NCI-H460 (cell line): ENCODE data around the gene AHRR. TPM values are rescaled to one million over a fixed set of nuclear protein-coding genes. Genes with fewer than 3 reads are reported as not detected.
A peak's percentile ranks its signal among the peaks of the same experiment; 100 is the strongest.

Experiments
- DNase-seq: peaks from one replicate; pipeline ENCODE4 v3.0.0-alpha.2; 2016; ENCODE audit warnings: low read depth; ENCODE audit errors: extremely low read depth
- total RNA-seq: library from RNA; depleted of rRNA; stranded (reverse); fragments of >200 nt; shearing (Covaris generic); gene quantifications from 2 replicates; pipeline ENCODE4 v1.2.3, GENCODE V29; 2014

Gene AHRR
- total RNA-seq, 1 experiment from 2014 or later = 3.7 TPM

DNA sequence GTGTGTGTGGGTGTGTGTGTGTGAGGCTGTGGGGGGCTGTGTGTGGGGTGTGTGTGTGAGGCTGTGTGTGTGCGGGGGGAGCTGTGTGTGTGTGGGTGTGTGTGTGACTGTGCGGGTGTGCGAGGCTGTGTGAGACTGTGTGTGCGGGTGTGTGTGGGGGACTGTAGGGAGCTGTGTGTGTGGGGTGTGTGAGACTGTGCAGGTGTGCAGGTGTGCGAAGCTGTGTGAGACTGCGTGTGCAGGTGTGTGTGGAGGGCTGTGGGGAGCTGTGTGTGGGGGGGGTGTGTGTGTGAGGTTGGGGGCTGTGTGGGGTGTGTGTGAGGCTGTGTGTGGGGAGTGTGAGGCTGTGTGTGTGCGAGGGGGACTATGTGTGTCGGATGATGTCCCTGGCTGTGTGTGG lies 23.2 kb downstream of the AHRR start:
- no peak for DNase-seq

DNA sequence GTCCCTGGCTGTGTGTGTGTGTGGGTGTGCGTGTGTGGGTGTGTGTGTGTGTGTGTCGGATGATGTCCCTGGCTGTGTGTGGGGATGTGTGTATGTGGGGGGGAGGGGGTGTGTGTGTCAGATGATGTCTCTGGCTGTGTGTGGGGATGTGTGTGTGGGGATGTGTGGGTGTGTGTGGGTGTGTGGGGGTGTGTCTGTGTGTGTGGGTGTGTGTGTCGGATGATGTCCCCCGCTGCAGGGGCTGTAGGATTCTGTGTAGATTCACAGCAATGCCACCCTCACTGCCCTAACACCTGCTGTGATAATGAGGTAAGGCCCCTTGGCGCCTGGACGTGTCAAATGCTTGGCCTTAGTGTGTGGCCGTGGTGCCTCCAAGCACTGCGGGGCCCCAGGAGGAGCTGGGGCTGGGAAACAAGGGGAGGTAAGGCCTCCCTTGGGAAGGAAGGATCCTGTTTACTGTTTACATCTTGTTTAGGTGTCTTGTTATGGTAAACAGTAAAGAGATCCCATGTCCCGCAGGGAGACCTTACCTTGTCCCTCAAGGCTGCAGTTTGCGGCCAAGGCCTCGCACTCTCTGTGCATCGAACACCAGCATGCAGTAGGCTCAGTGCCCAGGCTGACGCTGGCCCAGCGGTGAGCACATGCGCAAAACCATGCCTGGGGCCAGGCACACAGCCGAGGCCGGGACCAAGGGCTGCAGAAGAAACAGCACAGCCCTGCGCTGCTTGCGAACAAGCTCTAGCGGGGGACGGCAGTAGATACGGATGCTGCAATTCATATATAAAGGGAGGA lies 24.1 kb downstream of the AHRR start:
- DNase-seq = no peak

DNA sequence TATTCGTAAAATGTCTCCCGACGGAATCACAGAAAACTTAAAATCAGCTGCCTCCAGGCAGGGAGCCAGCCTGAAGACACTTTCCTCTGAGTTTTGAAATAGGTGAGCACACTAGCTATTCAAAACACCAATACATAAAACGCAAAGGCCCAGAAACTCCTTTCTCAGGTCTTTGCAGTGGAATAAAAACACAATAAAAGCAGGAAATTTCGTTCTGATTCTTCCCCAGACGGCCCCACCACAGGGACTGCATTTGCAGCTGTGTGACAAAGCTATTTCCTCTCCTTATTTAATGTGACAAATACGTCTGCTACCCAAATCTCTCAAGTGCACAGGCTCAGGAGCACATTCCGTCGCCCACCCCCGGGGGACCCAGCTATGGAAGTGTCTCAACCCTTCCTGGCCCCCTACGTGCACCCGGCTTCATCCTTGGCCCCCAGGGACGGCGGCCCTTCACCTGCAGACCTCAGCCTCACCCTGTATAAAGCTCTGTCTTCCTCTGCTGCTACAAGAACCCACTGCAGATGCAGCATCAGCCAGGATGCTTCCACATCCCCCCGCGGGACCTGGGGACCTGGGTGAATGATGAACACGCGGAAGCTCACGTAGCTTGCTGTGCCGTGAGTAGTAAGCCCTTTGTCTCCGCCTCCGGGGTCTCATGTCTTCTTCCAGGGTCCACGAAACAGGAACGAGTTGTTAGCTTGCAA lies 24.9 kb downstream of the AHRR start:
- no peak for DNase-seq

- no peak for DNase-seq
These were observed 26.3 kb downstream of the AHRR start for GRCh38 chr5:347712-348284.

DNA sequence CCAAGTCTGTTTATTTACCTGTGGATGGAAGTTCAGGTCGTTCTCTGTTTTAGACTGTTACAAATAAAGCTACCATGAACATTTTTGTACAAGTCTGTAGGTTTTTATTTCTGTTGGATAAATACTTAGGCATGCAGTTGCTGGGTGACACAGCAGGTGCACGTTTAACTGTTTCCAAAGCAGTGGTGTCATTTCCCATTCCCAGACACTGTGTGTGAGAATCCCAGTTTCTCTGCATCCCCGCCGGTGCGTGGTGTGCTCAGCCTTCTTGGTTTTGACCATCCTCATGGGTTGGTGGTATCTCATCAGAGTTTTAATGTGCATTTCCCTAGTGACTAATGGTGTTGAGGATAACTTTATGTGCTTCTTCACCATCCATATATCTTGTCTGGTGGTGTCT lies 27.2 kb downstream of the AHRR start:
- no peak for DNase-seq

DNA sequence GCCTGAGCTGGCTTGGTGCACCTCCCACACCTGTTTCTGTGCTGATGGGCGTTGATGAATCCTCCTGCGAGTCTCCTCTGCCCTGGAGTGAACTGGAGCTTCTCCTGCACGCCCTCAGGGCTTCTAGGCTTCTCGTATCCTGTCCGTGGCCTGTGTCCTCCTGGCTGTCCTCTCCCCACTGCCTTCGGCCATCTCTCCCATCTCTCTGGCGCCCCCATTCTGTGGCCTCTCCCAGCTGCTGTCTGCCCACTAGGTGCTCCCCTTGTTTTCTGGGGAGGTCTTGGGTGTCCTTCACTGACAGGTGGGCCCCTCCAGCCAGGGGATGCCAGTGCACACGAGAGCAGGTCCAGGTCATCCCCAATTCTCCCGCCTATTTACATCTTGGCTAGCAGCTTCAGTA lies 28.8 kb downstream of the AHRR start:
- DNase-seq = peak; percentile 12

DNA sequence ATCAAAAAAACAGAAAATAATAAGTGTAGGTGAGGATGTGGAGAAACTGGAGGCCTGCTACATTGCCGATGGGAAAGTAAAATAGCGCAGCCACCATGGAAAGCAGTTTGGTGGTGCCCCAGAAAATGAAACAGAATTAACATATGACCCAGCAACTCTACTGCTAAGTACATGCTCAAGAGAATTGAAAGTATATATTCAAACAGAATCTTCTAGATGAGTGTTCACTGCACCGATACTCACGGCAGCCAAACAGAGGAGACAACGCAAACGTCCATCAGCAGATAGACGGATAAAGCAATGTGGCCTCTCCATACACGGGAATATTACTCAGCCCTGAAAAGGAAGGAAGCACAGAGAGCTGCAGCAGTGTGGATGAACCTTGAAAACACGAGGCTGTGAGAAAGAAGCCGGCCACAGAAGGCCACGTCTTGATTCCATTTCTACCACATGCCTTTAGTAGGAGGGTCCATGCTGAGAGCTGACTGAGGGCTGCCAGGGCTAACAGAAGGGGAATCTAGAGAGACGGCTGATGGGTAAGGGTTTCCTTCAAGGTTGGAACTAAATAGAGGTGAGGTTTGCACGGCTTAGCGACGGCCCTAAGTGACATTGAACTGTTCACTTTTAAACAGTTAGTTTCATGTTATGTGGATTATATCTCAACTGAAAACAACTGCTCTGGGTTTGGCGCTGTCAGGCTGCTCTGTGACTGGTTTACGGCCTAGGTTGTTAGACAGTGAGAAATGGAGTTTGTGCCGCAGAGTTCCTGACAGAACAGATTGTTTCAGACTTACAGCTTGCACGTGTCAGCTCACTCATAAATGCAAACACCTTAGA lies 29.8 kb downstream of the AHRR start:
- no peak for DNase-seq

GRCh38 chr5:351921-352245 lies 30.4 kb downstream of the AHRR start:
- no peak for DNase-seq

GRCh38 chr5:352639-353611 lies 31.4 kb downstream of the AHRR start:
- no peak for DNase-seq

DNA sequence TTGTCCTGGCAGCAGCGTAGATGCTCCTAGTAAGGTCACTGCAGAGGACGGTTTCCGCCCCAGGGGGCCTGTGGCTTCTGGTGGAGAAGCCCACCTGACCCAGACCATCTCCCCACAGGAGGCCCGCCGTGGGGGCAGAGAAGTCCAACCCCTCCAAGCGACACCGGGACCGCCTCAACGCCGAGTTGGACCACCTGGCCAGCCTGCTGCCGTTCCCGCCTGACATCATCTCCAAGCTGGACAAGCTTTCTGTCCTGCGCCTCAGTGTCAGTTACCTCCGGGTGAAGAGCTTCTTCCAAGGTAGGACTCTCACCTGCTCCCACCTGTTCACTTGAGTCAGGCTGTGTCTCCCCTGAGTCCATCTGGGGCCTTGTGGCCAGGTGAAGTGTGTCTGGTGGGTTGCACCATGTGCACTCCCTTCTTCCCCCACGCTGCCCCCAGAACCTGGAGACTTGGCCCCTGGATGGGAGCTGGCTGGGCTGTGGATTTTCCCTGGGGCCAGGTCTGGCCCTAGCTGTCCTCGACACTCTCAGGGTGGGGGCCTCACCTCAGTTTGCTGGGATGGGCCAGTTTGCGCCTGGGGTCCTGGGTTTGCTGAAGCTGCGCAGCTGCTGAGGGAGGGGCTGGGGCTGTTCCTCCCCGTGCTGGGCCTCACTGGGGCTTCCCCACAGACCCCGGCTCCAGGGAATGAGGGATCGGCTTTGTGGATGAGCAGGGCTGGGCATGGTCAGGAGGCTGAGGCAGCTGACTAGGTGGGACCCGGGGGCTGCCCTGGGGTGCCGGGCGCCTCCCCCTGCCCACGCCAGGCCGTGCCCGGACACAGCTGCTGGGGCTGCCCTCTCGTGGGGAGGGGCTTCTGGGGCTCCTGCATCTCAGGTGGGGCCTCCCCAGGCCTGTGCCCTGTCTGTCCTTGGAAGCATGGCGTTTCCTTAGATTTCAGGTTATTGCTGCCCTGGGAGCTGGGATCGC lies 32.4 kb downstream of the AHRR start:
- no peak for DNase-seq

GRCh38 chr5:354581-355378 lies 33.3 kb downstream of the AHRR start:
- DNase-seq = no peak

GRCh38 chr5:355379-355935 lies 33.9 kb downstream of the AHRR start:
- no peak for DNase-seq

GRCh38 chr5:355958-356357 lies 34.4 kb downstream of the AHRR start:
- DNase-seq = no peak

GRCh38 chr5:359301-359897 lies 37.9 kb downstream of the AHRR start:
- DNase-seq = no peak

DNA sequence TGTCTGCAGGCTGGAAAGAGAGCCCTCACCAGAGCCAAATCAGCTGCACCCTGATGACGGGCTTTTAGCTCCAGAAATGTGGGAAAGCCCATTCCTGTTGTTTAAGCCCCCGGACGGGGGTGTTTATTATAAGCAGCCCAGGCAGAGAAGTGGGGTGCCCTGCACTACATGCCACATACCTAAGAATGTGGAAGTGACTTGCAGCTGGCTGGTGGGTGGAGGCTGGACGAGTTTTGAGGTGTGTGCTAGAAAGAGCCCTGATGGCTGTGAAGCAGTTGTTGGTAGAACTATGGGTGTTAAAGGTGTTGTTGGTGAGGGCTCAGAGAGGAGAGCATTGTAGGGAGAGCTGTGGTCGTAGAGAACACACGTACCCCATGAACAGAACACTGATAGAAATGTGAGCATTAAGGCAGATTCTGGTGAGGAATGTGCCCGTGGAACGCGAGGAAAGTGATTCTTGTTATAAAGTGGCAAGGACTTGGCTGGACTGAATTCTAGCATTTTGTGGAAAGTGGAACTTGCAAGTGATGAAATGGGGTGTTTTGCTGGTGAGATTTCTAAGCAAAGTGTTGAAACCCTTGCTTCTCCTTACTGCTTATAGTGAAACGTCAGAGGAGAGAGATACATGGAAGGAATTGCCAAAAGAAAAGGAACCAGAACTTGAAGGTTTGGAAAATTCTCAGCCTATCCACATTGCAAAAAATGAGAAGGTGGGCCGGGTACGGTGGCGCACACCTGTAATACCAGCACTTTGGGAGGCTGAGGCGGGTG lies 38.9 kb downstream of the AHRR start:
- DNase-seq = no peak

- no peak for DNase-seq
These were observed 40.7 kb downstream of the AHRR start for GRCh38 chr5:362189-362588.
